ENCODE measurements around the gene RPL26. TPM values are rescaled to one million over a fixed set of nuclear protein-coding genes. Genes with fewer than 3 reads are reported as not detected.
"Not testable (repeated sequence)": the region's sequence is repeated elsewhere in the genome, so short reads cannot be mapped to it uniquely, and the experiment has no call there.

The RPL26 gene
- total RNA-seq, 4 donors from 2014 or later: 1,787 to 4,050 (median 3,181) TPM

DNA sequence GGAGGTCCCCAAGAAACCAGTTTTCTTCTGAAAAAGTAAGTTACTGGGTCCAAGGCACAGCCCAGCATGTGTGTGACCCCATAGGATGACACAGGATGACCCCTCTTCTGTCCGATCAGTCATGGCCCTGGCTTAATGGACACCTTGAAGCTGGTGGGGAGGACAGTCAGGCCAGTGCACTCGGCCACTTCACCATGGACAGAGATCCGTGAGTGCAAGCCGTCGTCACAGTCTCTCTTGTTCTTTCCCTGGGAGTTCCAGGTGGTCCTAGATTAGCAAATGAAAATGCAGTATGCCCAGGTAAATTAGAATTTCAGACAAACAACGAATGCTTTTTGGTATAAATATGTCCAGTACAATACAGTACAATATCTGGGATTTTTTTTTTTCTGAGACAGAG is 16.0 kb upstream of the RPL26 start:
- TF ChIP-seq EP300 (IDR thresholded peaks at IDR 0.05) (no peak), POLR2A (IDR thresholded peaks at IDR 0.05) (no peak), CTCF (IDR thresholded peaks at IDR 0.05) (no peak), POLR2AphosphoS5 (IDR thresholded peaks at IDR 0.05) (no peak)

GRCh38 chr17:8397636-8398035 is 14.6 kb upstream of the RPL26 start, which contains the start of gene RNF222:
Gene RNF222 (minus strand): TSS chr17:8397827. CDS start chr17:8393461, 4,366 bp downstream.
- WGBS, 2 donors (ENCODE audit: low coverage in 1 of 2): 51 to 60% methylated on average over 3 to 4 of the region's 13 CpGs
- Histone ChIP-seq H3K27me3 (peaks cover 81% of the 10 kb centered on the region), H3K9me3 (no peaks in the 10 kb centered on the region), H3K4me1 (no peaks in the 10 kb centered on the region), H3K4me3 (no peak within 1 kb of the TSS), H3K27ac (no peak within 1 kb of the TSS), H3K36me3 (no peaks in the 10 kb centered on the region)
- TF ChIP-seq POLR2AphosphoS5 (IDR thresholded peaks at IDR 0.05) (no peak), POLR2A (IDR thresholded peaks at IDR 0.05) (no peak), EP300 (IDR thresholded peaks at IDR 0.05) (no peak), CTCF (IDR thresholded peaks at IDR 0.05) (no peak)
- ATAC-seq: no peak

More for the DNA sequence above, 16.0 kb upstream of the RPL26 start:
- Histone ChIP-seq H3K27ac (no peak overlapping the region), H3K4me3 (no peak overlapping the region), H3K9me3 (no peaks in the 10 kb centered on the region), H3K27me3 (peaks cover 70% of the 10 kb centered on the region), H3K4me1 (no peaks in the 10 kb centered on the region), H3K36me3 (no peaks in the 10 kb centered on the region)
- WGBS, 2 donors (ENCODE audit: low coverage in 1 of 2): 72% methylated on average over 5 of the region's 6 CpGs; no CpG with 5 or more reads in 1 of the 2 donors
- no peak for ATAC-seq

DNA sequence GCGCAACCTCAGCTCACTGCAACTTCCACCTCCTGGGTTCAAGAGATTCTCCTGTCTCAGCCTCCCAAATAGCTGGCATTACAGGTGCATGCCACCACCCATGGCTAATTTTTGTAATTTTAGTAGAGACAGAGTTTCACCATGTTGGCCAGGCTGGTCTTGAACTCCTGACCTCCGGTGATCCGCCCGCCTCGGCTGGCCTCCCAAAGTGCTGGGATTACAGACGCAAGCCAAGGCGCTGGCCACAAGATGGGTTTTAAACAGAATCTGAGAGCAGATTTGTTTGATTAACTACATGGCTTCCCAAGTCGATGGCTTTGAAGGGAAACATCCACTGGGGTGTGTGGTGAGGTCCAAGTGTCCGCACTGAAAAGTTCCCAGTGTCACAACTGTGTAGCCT is 11.5 kb upstream of the RPL26 start:
- not testable (repeated sequence) for ATAC-seq, H3K9me3 ChIP-seq, H3K4me1 ChIP-seq, H3K36me3 ChIP-seq, H3K27ac ChIP-seq, H3K4me3 ChIP-seq
- WGBS, 2 donors (ENCODE audit: low coverage in 1 of 2): 56 to 80% methylated on average over 5 to 7 of the region's 9 CpGs
- H3K27me3 ChIP-seq: peaks cover 73% of the 10 kb centered on the region

DNA sequence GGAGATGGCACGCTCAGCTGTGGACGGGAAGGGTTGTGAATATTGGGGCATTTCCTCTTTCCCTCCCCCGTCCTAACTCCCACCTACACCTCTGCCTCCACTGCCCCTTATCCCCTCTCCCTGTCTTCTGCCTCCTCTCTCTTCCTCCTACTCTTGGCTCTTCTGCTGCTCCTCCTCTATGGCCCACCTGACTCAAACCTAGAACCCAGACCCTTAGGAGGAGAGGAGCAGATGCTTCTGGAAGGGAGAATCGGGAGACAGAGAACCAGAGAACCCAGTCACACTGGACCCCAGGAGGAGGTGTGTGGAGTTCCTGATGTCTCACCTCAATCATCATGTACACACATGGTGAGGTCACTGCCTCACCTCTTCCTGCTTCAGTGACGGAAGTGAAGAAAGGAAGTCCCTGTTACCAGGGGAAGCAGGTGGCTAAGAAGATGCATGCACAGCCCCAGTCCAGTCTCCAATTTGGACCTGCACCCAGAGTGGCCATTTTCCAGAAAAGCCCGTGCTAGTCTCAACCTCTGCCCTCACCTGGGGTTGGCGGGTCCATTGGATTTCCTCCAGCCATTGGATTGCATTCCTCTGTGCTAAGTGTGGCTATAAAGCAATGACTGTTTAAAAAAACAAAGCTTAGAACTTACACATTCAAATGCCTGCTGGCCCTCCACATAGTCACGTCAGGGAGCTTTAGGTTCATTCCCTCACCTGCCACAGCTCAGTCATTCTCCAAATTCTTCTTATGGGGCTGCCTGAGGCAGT is 10.7 kb upstream of the RPL26 start:
- ATAC-seq: no peak
- no peaks in the 10 kb centered on the region for H3K9me3 ChIP-seq
- H3K36me3 ChIP-seq: no peaks in the 10 kb centered on the region
- H3K27me3 ChIP-seq: peaks cover 64% of the 10 kb centered on the region
- no peaks in the 10 kb centered on the region for H3K4me1 ChIP-seq
- WGBS, 2 donors (ENCODE audit: low coverage in 1 of 2): 30 to 32% methylated on average over 2 to 4 of the region's 8 CpGs
- no peak for TF ChIP-seq POLR2AphosphoS5 (IDR thresholded peaks at IDR 0.05)
- TF ChIP-seq EP300 (IDR thresholded peaks at IDR 0.05): no peak
- no peak for TF ChIP-seq CTCF (IDR thresholded peaks at IDR 0.05)
- no peak for TF ChIP-seq POLR2A (IDR thresholded peaks at IDR 0.05)
- H3K4me3 ChIP-seq: no peak overlapping the region
- no peak overlapping the region for H3K27ac ChIP-seq

GRCh38 chr17:8392674-8393469 is 9.9 kb upstream of the RPL26 start:
- no peaks in the 10 kb centered on the region for H3K4me1 ChIP-seq
- no peaks in the 10 kb centered on the region for H3K36me3 ChIP-seq
- no peak overlapping the region for H3K4me3 ChIP-seq
- H3K27me3 ChIP-seq: peaks cover 57% of the 10 kb centered on the region
- no CpG with 5 or more reads among the region's 46 CpGs for WGBS, 2 donors (ENCODE audit: low coverage in 1 of 2)
- no peak overlapping the region for H3K27ac ChIP-seq
- no peak for TF ChIP-seq CTCF (IDR thresholded peaks at IDR 0.05)
- TF ChIP-seq POLR2AphosphoS5 (IDR thresholded peaks at IDR 0.05): no peak
- TF ChIP-seq EP300 (IDR thresholded peaks at IDR 0.05): no peak
- TF ChIP-seq POLR2A (IDR thresholded peaks at IDR 0.05): no peak
- ATAC-seq: no peak
- H3K9me3 ChIP-seq: no peaks in the 10 kb centered on the region
